Measurements from ENCODE around the gene C17orf67. TPM values are rescaled to one million over a fixed set of nuclear protein-coding genes. Genes with fewer than 3 reads are reported as not detected.

C17orf67 gene
- total and polyA plus RNA-seq, 2 of the 13 experiments (the other 11 are each of a cell fraction or from before 2014, with no cell fraction given) = 0.41 to 0.86 TPM

DNA sequence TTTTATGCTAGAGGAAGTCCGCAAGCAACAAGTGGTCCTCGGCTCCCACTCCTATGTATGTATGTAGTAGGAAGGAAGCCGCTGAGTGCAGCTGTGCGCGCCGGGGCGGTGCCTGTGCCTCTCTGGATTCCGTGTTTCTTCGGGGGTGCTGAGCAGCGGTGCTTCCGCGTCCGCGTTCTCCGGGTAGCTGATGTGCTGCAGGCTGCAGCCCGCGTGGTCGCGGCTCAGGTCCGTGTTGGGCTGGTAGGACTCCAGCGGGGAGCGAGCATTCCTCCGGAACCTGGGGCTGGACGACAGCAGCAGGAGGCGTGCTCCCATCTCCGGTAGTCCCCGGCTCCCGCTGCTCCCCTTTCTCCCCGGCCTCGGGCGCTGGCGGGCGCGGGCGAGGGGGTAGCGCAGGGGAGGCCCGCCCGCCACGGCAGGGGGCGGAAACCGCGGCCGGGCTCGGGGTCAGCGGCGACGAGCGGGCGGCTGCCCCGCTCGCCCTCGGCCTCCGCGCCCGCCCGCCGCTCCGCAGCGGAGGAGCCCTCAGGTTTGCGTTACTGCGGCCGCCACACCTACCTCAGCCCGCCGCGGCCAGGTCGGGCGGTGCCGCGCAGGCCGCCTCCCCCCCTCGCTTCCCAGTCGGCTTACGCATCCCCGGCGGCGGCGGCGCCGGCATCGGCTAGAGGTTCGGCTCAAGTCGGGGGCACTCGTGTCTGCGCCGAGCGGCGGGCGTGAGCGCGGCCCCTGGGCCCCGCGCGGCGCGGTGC is 487 bp downstream of the C17orf67 start (continued):
- TF ChIP-seq CCDC6 (CRISPR knock-in tag; IDR thresholded peaks at IDR 0.05) = 0 out of 2 replicates have a peak, but pooled peaks have one; percentile 84
- TF ChIP-seq JUNB (CRISPR knock-in tag; IDR thresholded peaks at IDR 0.05; ENCODE audit: borderline replicate concordance) = no peak
- TF ChIP-seq JARID2 (CRISPR knock-in tag; IDR thresholded peaks at IDR 0.05; ENCODE audit: insufficient replicate concordance) = no peak
- TF ChIP-seq ZBTB43 (CRISPR knock-in tag; conservative IDR thresholded peaks at IDR 0.05) = no peak
- no peak for TF ChIP-seq ZZZ3 (CRISPR knock-in tag; IDR thresholded peaks at IDR 0.05; ENCODE audit: borderline replicate concordance)
- 0 out of 2 replicates have a peak, but pooled peaks have one; percentile 32 for TF ChIP-seq ZNF761 (CRISPR knock-in tag; conservative IDR thresholded peaks at IDR 0.05)
- no peak; the same call in 1 of the 2 replicates for TF ChIP-seq ZGPAT (CRISPR knock-in tag; IDR thresholded peaks at IDR 0.05)
- TF ChIP-seq, protein P1, sequence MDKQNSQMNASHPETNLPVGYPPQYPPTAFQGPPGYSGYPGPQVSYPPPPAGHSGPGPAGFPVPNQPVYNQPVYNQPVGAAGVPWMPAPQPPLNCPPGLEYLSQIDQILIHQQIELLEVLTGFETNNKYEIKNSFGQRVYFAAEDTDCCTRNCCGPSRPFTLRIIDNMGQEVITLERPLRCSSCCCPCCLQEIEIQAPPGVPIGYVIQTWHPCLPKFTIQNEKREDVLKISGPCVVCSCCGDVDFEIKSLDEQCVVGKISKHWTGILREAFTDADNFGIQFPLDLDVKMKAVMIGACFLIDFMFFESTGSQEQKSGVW (CRISPR knock-in tag; IDR thresholded peaks at IDR 0.05; ENCODE audit: borderline replicate concordance) = no peak
- no peak for TF ChIP-seq ZNF674 (CRISPR knock-in tag; IDR thresholded peaks at IDR 0.05; ENCODE audit: low read depth)
- TF ChIP-seq ISX (CRISPR knock-in tag; conservative IDR thresholded peaks at IDR 0.05) = no peak
- TF ChIP-seq SNRNP70 (IDR thresholded peaks at IDR 0.05; ENCODE audit: low read depth, low read length) = no peak
- TF ChIP-seq TMF1 (CRISPR knock-in tag; IDR thresholded peaks at IDR 0.05; ENCODE audit: low read depth) = no peak; the same call in 1 of the 2 replicates
- TF ChIP-seq BORCS8-MEF2B (CRISPR knock-in tag; IDR thresholded peaks at IDR 0.05) = peak; percentile 74
- no peak for TF ChIP-seq ZNF383 (CRISPR knock-in tag; IDR thresholded peaks at IDR 0.05; ENCODE audit: borderline replicate concordance)
- no peak for TF ChIP-seq ZNF333 (CRISPR knock-in tag; IDR thresholded peaks at IDR 0.05; ENCODE audit: borderline replicate concordance)
- peak; percentile 82 for TF ChIP-seq ZNF687 (CRISPR knock-in tag; IDR thresholded peaks at IDR 0.05)
- TF ChIP-seq SIN3B (IDR thresholded peaks at IDR 0.05; ENCODE audit: low read length) = no peak
- no peak for TF ChIP-seq NR3C1 (CRISPR knock-in tag; IDR thresholded peaks at IDR 0.05)
- no peak; the same call in 1 of the 2 replicates for TF ChIP-seq ZC3H13 (CRISPR knock-in tag; IDR thresholded peaks at IDR 0.05)
- TF ChIP-seq ZNF550 (CRISPR knock-in tag; IDR thresholded peaks at IDR 0.05; ENCODE audit: borderline replicate concordance) = no peak
- no peak for TF ChIP-seq HCFC1 (IDR thresholded peaks at IDR 0.05; ENCODE audit: low read depth, low read length)
- TF ChIP-seq GZF1 (CRISPR knock-in tag; IDR thresholded peaks at IDR 0.05) = no peak
- no peak for TF ChIP-seq ZNF775 (CRISPR knock-in tag; IDR thresholded peaks at IDR 0.05; ENCODE audit: borderline replicate concordance)
